Neural cell (in vitro differentiated cells): Measurements from ENCODE around the gene KDM1B.

ENCODE experiments used
- RAD21 ChIP-seq: fragments of 450-650 bp; conservative IDR thresholded peaks from 2 replicates; pipeline ENCODE4 v1.6.1; 2014; ENCODE audit warnings: antibody characterized with exemption, mild to moderate bottlenecking, moderate library complexity
- SMC3 ChIP-seq: fragments of 450-650 bp; conservative IDR thresholded peaks from 2 replicates; pipeline ENCODE4 v1.6.1; 2014; ENCODE audit warnings: antibody characterized with exemption, mild to moderate bottlenecking, moderate library complexity; ENCODE audit not compliant: poor library complexity
- TF ChIP-seq, protein P1 (sequence below): fragments of 450-650 bp; IDR thresholded peaks from 2 replicates; pipeline ENCODE4 v1.5.1; 2014; ENCODE audit warnings: antibody characterized with exemption, mild to moderate bottlenecking, moderate library complexity; ENCODE audit not compliant: poor library complexity, severe bottlenecking

DNA sequence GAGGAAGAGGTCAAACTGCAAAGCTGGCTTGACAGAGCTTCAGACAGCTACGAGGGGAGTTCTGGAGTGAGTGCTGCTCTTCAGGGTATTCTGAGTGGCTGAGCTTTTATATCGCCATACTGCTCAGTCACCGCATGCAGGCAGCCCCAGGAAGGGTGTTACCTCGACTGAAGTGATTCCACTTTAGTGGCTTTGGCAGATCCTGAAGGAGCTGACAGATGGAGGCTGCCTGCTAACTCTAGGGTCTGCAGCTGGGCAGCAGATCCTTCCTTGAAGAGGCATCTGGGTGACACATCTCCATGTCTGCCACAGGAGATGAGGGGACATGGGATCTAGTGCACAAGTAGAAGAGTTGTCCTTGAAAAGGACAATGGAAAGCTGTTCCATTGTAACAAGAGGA lies 112.8 kb downstream of the KDM1B start:
- TF ChIP-seq, protein P1, sequence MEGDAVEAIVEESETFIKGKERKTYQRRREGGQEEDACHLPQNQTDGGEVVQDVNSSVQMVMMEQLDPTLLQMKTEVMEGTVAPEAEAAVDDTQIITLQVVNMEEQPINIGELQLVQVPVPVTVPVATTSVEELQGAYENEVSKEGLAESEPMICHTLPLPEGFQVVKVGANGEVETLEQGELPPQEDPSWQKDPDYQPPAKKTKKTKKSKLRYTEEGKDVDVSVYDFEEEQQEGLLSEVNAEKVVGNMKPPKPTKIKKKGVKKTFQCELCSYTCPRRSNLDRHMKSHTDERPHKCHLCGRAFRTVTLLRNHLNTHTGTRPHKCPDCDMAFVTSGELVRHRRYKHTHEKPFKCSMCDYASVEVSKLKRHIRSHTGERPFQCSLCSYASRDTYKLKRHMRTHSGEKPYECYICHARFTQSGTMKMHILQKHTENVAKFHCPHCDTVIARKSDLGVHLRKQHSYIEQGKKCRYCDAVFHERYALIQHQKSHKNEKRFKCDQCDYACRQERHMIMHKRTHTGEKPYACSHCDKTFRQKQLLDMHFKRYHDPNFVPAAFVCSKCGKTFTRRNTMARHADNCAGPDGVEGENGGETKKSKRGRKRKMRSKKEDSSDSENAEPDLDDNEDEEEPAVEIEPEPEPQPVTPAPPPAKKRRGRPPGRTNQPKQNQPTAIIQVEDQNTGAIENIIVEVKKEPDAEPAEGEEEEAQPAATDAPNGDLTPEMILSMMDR = no peak
- TF ChIP-seq RAD21 = no peak
- TF ChIP-seq SMC3 = no peak
